Lung (tissue), 12 donors: ENCODE measurements around the gene LTB4R. TPM values are rescaled to one million over a fixed set of nuclear protein-coding genes. Genes with fewer than 3 reads are reported as not detected.

Source experiments
- ATAC-seq: fragments of 200-7000 bp; cut with Tn5 transposase; one replicate; pipeline ENCODE4 v1.9.1; 2020; ENCODE audit warnings: moderate number of reproducible peaks; ENCODE audit not compliant: insufficient read depth, low FRiP score
- DNase-seq, 3 donors: peaks; one replicate each; pipeline ENCODE4 v3.0.0-alpha.2; 2013 to 2017
- H3K27ac ChIP-seq, 2 donors: one replicate each; pipeline ENCODE4 v1.5.1; 2013; ENCODE audit warnings: mild to moderate bottlenecking in 2 of 2, moderate library complexity in 2 of 2, control low read depth in 1 of 2, inconsistent platforms in 1 of 2, low read depth in 1 of 2, low read length in 1 of 2
- H3K27me3 ChIP-seq, 3 donors: one replicate each; pipeline ENCODE4 v1.5.1; 2013; ENCODE audit warnings: low read length in 2 of 3; ENCODE audit not compliant: control insufficient read depth in 3 of 3, insufficient read depth in 3 of 3
- H3K36me3 ChIP-seq, 4 donors: one replicate each; pipeline ENCODE4 v1.5.1; 2013; ENCODE audit warnings: low read length in 4 of 4, mild to moderate bottlenecking in 1 of 4, moderate library complexity in 1 of 4; ENCODE audit not compliant: control insufficient read depth in 4 of 4, insufficient read depth in 4 of 4
- H3K4me1 ChIP-seq, 5 donors: one replicate each; pipeline ENCODE4 v1.5.1; 2013; ENCODE audit warnings: low read length in 5 of 5, mild to moderate bottlenecking in 2 of 5, moderate library complexity in 1 of 5; ENCODE audit not compliant: control insufficient read depth in 5 of 5, insufficient read depth in 5 of 5
- H3K4me3 ChIP-seq: one replicate; pipeline ENCODE4 v1.5.1; 2013; ENCODE audit warnings: mild to moderate bottlenecking, control low read depth, moderate library complexity
- H3K9ac ChIP-seq, 2 donors: one replicate each; pipeline ENCODE4 v1.5.1; 2013; ENCODE audit warnings: low read length in 2 of 2, control low read depth in 1 of 2; ENCODE audit not compliant: insufficient read depth in 1 of 2
- H3K9me3 ChIP-seq, 4 donors: one replicate each; pipeline ENCODE4 v1.5.1; 2013; ENCODE audit warnings: low read length in 3 of 4, mild to moderate bottlenecking in 1 of 4, moderate library complexity in 1 of 4; ENCODE audit not compliant: control insufficient read depth in 4 of 4, insufficient read depth in 3 of 4
- CTCF ChIP-seq: IDR thresholded peaks from 2 replicates; pipeline ENCODE4 v1.5.1; 2012; ENCODE audit warnings: mild to moderate bottlenecking; ENCODE audit errors: control extremely low read depth, extremely low read depth
- WGBS, 2 donors: extraction: QIAGEN DNeasy Blood & Tissue Kit; methylation state at CpG; one replicate each; pipeline ENCODE4 v1.1.7; 2013; 5-methylcytosine and 5-hydroxymethylcytosine counted together
- polyA plus RNA-seq, 2 donors: library from polyadenylated mRNA; stranded (reverse); fragments of 200-250 nt; gene quantifications; one replicate each; pipeline ENCODE4 v1.2.1, GENCODE V29; 2013
- total RNA-seq, 2 donors: library from RNA; depleted of rRNA in 1 of 2; stranded (reverse); fragments of >200 nt in 1 of 2; gene quantifications; one replicate each; pipeline ENCODE4 v1.2.1, GENCODE V29; 2014 to 2021
- donor health status: control.
- donor health status: control.
- donor health status: Bipolar disorder and iron deficiency.
- donor health status: healthy.
- donor health status: DM: yes; HTN: yes; CAD: no.

LTB4R gene
- total and polyA plus RNA-seq, 4 donors = 4.4 to 47.0 (median 11.0) TPM

DNA sequence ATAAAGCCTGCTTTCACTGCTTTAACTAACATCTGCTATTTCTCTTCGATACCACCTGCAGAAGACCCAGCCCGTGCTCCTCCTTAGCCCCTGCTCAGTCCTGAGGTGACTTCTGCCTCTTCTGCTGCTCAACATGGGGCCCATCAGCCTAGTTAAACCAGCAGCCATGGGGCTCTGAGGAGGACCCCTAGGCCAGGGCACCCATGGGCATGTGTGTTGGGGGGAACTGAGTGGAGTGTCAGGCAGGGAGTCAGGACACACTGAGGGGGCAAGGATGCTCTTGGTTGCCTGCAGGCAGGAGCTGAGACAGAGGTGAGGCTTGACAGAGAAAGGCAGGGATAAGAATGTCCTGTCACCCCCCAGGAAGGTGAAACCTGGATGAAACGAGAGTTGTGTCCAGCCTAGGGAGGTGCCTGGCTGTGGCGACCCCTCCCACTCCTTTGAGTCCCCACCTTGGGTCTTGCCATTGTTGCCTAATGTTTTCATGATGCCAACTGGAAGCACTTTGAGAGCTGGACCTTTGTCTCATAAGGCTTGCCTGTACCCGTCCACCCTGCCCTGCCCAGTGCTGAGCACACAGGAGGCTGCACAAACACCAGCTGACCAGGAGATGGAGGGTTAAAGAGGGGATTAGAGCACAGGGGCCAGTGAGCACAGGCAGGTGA lies 27.4 kb upstream of the LTB4R start:
- peaks cover 0 to 5% (median 0%) of the 10 kb centered on the region in 5 donors for H3K4me1 ChIP-seq

DNA sequence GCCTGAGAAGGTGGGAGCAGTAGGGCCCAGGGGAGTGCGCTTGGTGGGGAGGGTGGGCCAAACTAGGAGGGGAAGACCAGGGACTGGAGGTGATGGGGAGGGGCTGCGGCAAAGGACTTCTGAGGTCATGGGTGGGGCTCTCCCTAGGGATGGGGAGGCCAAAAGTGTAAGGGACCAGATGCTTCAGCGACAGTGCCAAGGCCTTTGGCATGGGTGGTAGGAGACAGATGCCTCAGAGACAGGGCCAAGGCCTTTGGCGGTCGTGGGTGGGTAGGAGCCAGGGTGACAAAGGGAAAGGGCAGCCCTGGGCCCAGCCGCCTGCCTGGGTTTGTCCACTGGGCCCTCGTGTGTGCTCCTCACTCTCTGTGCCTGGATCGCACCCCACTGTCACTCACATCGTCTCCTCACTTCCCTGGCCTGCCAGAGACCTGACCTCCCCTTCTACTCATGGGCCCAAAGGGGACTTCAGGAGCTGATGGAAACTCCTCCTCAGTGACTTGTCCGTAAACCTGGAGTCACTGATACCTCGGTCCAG lies 26.7 kb upstream of the LTB4R start:
- no peak overlapping the region for H3K9ac ChIP-seq
- ATAC-seq (no peak), DNase-seq (no peak)
- peaks cover 0 to 2% (median under 1%) of the 10 kb centered on the region in 4 donors for H3K36me3 ChIP-seq
- 83 to 89% methylated on average over 11 of the region's 11 CpGs for WGBS, 2 donors
- H3K27me3 ChIP-seq = no peaks in the 10 kb centered on the region
- H3K27ac ChIP-seq = no peak overlapping the region
- no peaks in the 10 kb centered on the region for H3K9me3 ChIP-seq
- no peak overlapping the region for H3K4me3 ChIP-seq
- TF ChIP-seq CTCF = no peak
- H3K4me1 ChIP-seq = peaks cover 0 to 5% (median 0%) of the 10 kb centered on the region in 5 donors

More for the DNA sequence above, 27.4 kb upstream of the LTB4R start:
- no peaks in the 10 kb centered on the region for H3K36me3 ChIP-seq
- H3K4me3 ChIP-seq = no peak overlapping the region
- no peak overlapping the region for H3K27ac ChIP-seq
- DNase-seq (no peak), ATAC-seq (no peak)
- TF ChIP-seq CTCF = no peak
- H3K9me3 ChIP-seq = no peaks in the 10 kb centered on the region
- WGBS, 2 donors = 94% methylated on average over 5 of the region's 5 CpGs
- H3K27me3 ChIP-seq = no peaks in the 10 kb centered on the region
- H3K9ac ChIP-seq = no peak overlapping the region

DNA sequence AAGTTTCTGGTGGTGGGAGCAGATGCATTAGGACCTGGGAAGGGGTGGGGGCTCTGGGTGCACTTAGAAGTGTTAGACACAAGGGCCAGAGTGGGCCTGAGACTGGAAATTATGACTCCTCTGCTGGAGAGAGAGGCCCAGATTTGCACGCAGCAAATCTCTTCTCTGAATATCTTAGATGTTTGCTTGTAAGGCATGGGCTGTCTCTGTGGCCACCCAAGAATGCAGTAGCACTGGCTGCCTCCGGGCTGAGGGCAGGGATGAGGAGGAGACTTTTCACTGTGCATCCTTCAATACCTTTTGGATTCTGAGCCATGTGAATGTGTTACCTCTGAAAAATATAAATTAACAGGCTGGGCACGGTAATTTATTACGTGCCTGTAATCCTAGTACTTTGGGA lies 26.0 kb upstream of the LTB4R start:
- WGBS, 2 donors = 87 to 90% methylated on average over 4 of the region's 4 CpGs
- TF ChIP-seq CTCF = no peak
- ATAC-seq = no peak

More for the DNA sequence above, 26.0 kb upstream of the LTB4R start:
- Histone ChIP-seq H3K36me3 (peaks cover 0 to 8% (median 6%) of the 10 kb centered on the region in 4 donors), H3K4me3 (no peak overlapping the region), H3K27me3 (no peaks in the 10 kb centered on the region), H3K9ac (no peak overlapping the region), H3K9me3 (no peaks in the 10 kb centered on the region), H3K4me1 (peaks cover 0 to 5% (median 0%) of the 10 kb centered on the region in 5 donors), H3K27ac (no peak overlapping the region)
- DNase-seq = no peak
